GM18511 (cell line): ENCODE data around the gene POLR2B.
"Not testable (repeated sequence)": the region's sequence is repeated elsewhere in the genome, so short reads cannot be mapped to it uniquely, and the experiment has no call there.

ENCODE experiments used
- ATAC-seq: cut with Tn5 transposase; IDR thresholded peaks from one replicate; pipeline ENCODE4 v1.9.1; 2021; ENCODE audit warnings: mild to moderate bottlenecking, moderate library complexity; ENCODE audit not compliant: unreplicated experiment

Gene POLR2B

GRCh38 chr4:56978750-56979303 lies at the start of gene POLR2B:
POLR2B (plus strand) TSS chr4:56978896; CDS start chr4:56978986, 90 bp downstream.
- ATAC-seq, result peak; percentile 57

DNA sequence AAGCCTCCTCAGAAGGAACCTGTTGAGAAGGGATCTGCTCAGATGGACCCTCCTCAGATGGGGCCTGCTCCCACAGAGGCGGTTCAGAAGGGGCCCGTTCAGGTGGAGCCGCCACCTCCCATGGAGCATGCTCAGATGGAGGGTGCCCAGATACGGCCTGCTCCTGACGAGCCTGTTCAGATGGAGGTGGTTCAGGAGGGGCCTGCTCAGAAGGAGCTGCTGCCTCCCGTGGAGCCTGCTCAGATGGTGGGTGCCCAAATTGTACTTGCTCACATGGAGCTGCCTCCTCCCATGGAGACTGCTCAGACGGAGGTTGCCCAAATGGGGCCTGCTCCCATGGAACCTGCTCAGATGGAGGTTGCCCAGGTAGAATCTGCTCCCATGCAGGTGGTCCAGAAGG lies 48.1 kb upstream of the POLR2B start:
- ATAC-seq, result no peak

- ATAC-seq, result no peak
Measured at GRCh38 chr4:56931924-56932323, 46.8 kb upstream of the POLR2B start.

- no peak for ATAC-seq
Measured at GRCh38 chr4:56937262-56937661, 41.4 kb upstream of the POLR2B start.

DNA sequence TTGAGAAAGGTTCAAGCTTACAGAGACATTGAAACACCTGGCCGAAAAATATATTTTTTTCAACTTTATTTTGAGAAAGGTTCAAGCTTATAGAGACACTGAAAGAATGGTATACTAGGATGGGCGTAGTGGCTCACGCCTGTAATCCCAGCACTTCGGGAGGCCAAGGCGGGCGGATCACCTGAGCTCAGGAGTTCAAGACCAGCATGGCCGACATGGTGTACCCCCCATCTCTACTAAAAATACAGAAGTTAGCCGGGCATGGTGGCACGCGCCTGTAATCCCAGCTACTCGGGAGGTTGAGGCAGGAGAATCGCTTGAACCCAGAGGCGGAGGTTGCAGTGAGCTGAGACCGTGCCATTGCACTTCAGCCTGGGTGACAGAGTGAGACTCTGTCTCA lies 38.9 kb upstream of the POLR2B start:
- not testable (repeated sequence) for ATAC-seq

DNA sequence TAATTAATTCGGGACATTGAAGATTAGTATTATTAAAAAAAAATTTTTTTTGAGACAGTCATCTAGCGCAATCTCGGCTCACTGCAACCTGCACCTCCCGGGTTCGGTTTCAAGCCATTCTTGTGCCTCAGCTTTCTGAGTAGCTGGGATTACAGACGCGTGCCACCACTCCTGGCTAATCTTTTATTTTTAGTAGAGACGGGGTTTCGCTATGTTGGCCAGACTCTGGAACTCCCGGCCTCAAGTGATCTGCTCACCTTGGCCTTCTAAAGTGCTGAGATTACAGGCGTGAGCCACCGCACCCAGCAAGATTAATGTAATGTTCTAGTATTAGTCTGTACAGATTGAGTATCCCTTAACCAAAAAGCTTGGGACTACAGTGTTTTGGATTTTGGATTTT lies 38.3 kb upstream of the POLR2B start:
- no peak for ATAC-seq

- ATAC-seq, result no peak
Measured at GRCh38 chr4:56940971-56941370, 37.7 kb upstream of the POLR2B start.

DNA sequence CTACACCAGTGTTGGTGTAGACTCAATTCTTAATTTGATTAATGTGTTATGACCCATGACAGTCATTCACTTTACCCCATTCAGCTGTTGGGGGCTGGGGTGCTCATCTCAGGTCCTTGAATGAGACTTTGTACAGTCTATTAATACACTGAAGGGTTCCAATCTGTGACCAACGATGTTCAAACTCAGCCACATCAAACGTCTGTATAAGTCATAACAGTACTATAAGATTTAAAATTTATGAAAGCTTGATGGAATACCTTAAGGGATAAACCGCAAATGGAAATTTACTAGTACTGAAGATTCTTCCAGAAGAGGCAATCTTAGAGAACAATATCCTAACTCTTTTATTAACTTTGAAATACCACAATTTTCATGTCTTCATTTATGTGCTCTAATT lies 37.3 kb upstream of the POLR2B start:
- no peak for ATAC-seq

DNA sequence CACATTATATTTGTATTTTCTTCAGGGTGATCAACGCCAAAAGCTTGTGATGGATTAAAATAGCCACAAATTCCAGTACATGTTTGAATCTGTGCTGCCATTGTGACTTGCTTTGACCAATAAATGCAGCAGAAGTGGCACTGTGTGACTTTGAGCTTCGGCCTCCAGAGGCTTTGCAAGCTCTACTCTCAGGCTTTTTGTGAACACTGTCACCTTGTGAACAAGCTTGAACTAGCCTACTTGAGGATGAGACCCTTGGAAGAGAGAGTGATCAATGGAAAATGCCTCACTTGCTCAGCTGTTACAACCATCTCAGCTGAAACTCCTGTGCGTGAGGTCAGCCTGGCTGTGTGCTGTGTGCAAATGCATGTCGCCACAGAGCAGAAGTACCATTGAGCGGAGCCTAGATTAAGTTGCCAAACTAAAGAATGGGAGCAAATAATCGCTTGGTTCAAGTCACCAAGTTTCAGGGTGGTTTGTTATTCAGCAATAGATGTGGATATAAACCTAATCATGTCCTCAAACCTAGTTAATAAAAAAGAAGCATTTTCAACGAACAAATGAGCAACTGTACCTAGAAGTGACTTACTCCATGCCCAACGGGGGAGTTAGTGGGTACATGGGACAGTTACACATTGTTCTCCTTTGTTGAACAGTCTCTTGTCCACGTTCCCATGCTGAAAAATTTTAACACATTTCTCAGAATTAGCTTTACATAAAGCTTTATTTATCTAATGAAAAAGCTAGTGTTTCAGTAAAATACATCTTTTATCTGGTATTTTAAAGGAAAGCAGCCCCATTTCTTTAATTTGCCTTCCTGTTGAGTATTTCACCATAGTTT lies 24.8 kb upstream of the POLR2B start:
- ATAC-seq, result no peak

- ATAC-seq, result no peak
Measured at GRCh38 chr4:56958111-56958517, 20.6 kb upstream of the POLR2B start.

GRCh38 chr4:56959100-56959499 lies 19.6 kb upstream of the POLR2B start:
- ATAC-seq, result no peak

- ATAC-seq, result no peak
Measured at GRCh38 chr4:56961107-56961500, 17.6 kb upstream of the POLR2B start.

DNA sequence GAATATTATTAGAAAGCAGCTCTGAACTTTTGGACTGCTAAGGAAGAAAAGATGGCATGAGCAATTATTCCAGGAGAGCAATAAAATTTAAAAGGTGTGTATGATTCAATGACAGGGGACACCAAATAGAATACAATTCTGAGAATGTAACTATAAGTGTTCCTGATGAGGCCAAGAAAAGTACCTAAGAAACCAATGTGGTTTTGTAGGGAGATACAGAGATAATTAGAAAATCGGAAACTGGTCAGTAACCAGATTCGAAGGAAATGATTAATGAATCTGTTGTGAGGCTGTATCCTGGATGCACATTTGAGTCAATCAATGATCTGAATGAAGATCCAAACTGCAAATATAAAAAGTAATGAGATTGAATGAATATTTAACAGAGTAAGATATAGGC lies 7.3 kb upstream of the POLR2B start:
- no peak for ATAC-seq

- ATAC-seq, result no peak
Measured at GRCh38 chr4:56972389-56972788, 6.3 kb upstream of the POLR2B start.

- ATAC-seq, result no peak
Measured at GRCh38 chr4:56972809-56973208, 5.9 kb upstream of the POLR2B start.

DNA sequence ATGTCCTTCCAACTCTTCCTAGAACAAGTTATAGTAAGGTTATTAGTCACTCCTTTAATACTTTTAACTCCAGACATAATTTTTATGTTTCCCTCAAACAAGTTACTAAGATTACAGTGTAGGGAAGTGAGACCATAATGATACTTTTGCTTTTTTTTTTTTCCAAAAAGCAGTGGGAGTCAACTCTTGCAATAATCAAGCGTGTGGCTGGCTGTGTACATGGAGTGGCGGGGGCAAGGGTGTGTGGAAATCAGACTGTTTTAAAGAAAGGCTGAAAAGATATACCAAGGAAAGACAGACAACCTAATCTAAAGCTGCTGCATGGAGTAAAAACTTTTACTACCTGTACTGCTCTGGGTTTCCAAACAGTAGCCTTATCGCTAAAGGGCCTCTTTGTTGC lies 5.4 kb upstream of the POLR2B start:
- no peak for ATAC-seq

- ATAC-seq, result no peak
Measured at GRCh38 chr4:56976283-56976836, 2.3 kb upstream of the POLR2B start.

- peak; percentile 38 for ATAC-seq
Measured at GRCh38 chr4:56976837-56977320, 1.8 kb upstream of the POLR2B start.

GRCh38 chr4:56977321-56978012 lies 1.2 kb upstream of the POLR2B start, which contains the start of gene NOA1:
NOA1 (minus strand) TSS chr4:56977606; CDS start chr4:56977585, 21 bp downstream.
- ATAC-seq, result peak; percentile 81

DNA sequence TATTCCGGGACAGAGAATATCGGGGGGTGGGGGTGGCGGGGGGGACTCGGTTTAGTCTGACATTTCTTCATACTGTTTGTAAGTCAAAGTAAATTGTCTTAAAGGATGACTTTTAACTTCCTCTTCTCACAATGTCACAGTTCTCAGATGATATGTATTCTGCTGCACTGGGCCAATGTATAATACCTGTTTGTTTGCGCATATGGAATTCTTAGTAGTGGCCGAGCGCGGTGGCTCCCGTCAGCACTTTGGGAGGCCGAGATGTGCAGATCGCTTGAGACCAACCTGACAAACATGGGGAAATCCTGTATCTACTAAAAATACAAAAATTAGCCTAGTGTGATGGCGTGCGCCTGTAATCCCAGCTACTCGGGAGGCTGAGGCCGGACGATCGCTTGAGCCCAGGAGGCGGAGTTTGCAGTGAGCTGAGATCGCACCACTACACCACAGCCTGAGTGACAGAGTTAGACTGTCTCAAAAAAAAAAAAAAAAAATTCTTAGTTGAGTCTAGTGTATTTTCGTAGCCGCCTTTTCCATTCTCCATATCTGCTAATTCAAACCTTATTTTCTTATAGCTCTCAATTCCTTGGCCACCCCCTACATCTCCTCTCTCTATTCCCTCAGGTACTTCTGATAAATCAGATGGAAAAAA lies 851 bp downstream of the POLR2B start:
- no peak for ATAC-seq

- ATAC-seq, result no peak
Measured at GRCh38 chr4:56981795-56982201, 3.1 kb downstream of the POLR2B start.
